Hematopoietic multipotent progenitor cell treated with erythropoietin and hydrocortisone succinate and interleukin-3 and kit ligand, for 6 days (in vitro differentiated cells): ENCODE measurements around the gene FOLH1.
A peak's percentile ranks its signal among the peaks of the same experiment; 100 is the strongest.
"Not testable (repeated sequence)": the region's sequence is repeated elsewhere in the genome, so short reads cannot be mapped to it uniquely, and the experiment has no call there.

Source experiments
- DNase-seq: peaks from one replicate; pipeline ENCODE4 v3.0.0-alpha.2; 2015

The FOLH1 gene

GRCh38 chr11:49208006-49208721 lies at the start of gene FOLH1:
Gene FOLH1, minus strand, starts transcription at chr11:49208602. Its CDS starts 193 bp downstream, at chr11:49208409.
- DNase-seq: peak; percentile 14

GRCh38 chr11:49255148-49255547 lies 46.7 kb upstream of the FOLH1 start:
- not testable (repeated sequence) for DNase-seq

GRCh38 chr11:49251212-49251611 lies 42.8 kb upstream of the FOLH1 start:
- not testable (repeated sequence) for DNase-seq

GRCh38 chr11:49250398-49251115 lies 42.2 kb upstream of the FOLH1 start:
- not testable (repeated sequence) for DNase-seq

GRCh38 chr11:49249363-49249762 lies 41.0 kb upstream of the FOLH1 start:
- DNase-seq: not testable (repeated sequence)

GRCh38 chr11:49233685-49234084 lies 25.3 kb upstream of the FOLH1 start:
- DNase-seq: not testable (repeated sequence)

GRCh38 chr11:49233019-49233418 lies 24.6 kb upstream of the FOLH1 start:
- not testable (repeated sequence) for DNase-seq

GRCh38 chr11:49231725-49232124 lies 23.3 kb upstream of the FOLH1 start:
- not testable (repeated sequence) for DNase-seq

- not testable (repeated sequence) for DNase-seq
Measured at GRCh38 chr11:49230534-49230933, 22.1 kb upstream of the FOLH1 start.

- not testable (repeated sequence) for DNase-seq
Measured at GRCh38 chr11:49230001-49230400, 21.6 kb upstream of the FOLH1 start.

GRCh38 chr11:49229136-49229535 lies 20.7 kb upstream of the FOLH1 start:
- DNase-seq: not testable (repeated sequence)

- DNase-seq: not testable (repeated sequence)
Measured at GRCh38 chr11:49225255-49225785, 16.9 kb upstream of the FOLH1 start.

- no peak for DNase-seq
Measured at GRCh38 chr11:49221112-49221511, 12.7 kb upstream of the FOLH1 start.

GRCh38 chr11:49213026-49213560 lies 4.7 kb upstream of the FOLH1 start:
- DNase-seq: no peak

- not testable (repeated sequence) for DNase-seq
Measured at GRCh38 chr11:49206999-49207398, 1.4 kb downstream of the FOLH1 start.

GRCh38 chr11:49202287-49202976 lies 6.0 kb downstream of the FOLH1 start:
- DNase-seq: no peak

- DNase-seq: not testable (repeated sequence)
Measured at GRCh38 chr11:49196775-49197174, 11.6 kb downstream of the FOLH1 start.

GRCh38 chr11:49196002-49196401 lies 12.4 kb downstream of the FOLH1 start:
- DNase-seq: not testable (repeated sequence)

- DNase-seq: not testable (repeated sequence)
Measured at GRCh38 chr11:49190287-49190686, 18.1 kb downstream of the FOLH1 start.

GRCh38 chr11:49186225-49186624 lies 22.2 kb downstream of the FOLH1 start:
- DNase-seq: not testable (repeated sequence)

GRCh38 chr11:49185597-49185996 lies 22.8 kb downstream of the FOLH1 start:
- DNase-seq: not testable (repeated sequence)

GRCh38 chr11:49184756-49185155 lies 23.6 kb downstream of the FOLH1 start:
- DNase-seq: not testable (repeated sequence)

GRCh38 chr11:49177936-49178335 lies 30.5 kb downstream of the FOLH1 start:
- not testable (repeated sequence) for DNase-seq
